SK-N-SH (cell line): ENCODE measurements around the gene GFOD2. TPM values are rescaled to one million over a fixed set of nuclear protein-coding genes. Genes with fewer than 3 reads are reported as not detected.

ENCODE experiments used
- CTCF ChIA-PET: fragments of 300-600, 350-600 bp; formaldehyde crosslinking; extraction: SDS; loops from one replicate; lab custom pipeline; 2021; lab: Yijun Ruan, JAX
- POLR2A ChIA-PET: fragments of 350-600 bp; sonication (Branson Sonifier 250); formaldehyde crosslinking; extraction: SDS; loops from one replicate; lab custom pipeline; 2020; ENCODE audit warnings: antibody characterized with exemption, inconsistent platforms; lab: Yijun Ruan, JAX
- DNase-seq: peaks from one replicate; pipeline ENCODE4 v3.0.0; 2012
- H2AFZ ChIP-seq: fragments of 200-600 bp; sonication (generic); 2 replicates; pipeline ENCODE4 v1.8.1; 2016; ENCODE audit warnings: antibody characterized with exemption, mild to moderate bottlenecking, low read depth
- H3F3A ChIP-seq: fragments of 200-600 bp; sonication (generic); replicated peaks from 2 replicates; pipeline ENCODE3; 2016; ENCODE audit warnings: antibody characterized with exemption, mild to moderate bottlenecking; ENCODE audit not compliant: insufficient read depth
- H3K27ac ChIP-seq, 2 experiments: fragments of 200-500 bp in 1 of 2; fragments of 200-600 bp in 1 of 2; sonication (Bioruptor generic) in 1 of 2; sonication (generic), shearing (Covaris generic) in 1 of 2; 2 replicates each; pipeline versions ENCODE4 v1.5.1 to v1.6.1; 2014 to 2016; ENCODE audit warnings: low read depth in 2 of 2, inconsistent platforms in 1 of 2, low read length in 1 of 2, mild to moderate bottlenecking in 1 of 2, mixed read lengths in 1 of 2
- H3K27me3 ChIP-seq: fragments of 200-600 bp; sonication (generic), shearing (Covaris generic); 2 replicates; pipeline ENCODE4 v1.6.1; 2016; ENCODE audit warnings: mixed run types; ENCODE audit not compliant: insufficient read depth
- H3K36me3 ChIP-seq, 2 experiments: fragments of 200-500 bp in 1 of 2; fragments of 200-600 bp in 1 of 2; sonication (Bioruptor generic) in 1 of 2; sonication (generic) in 1 of 2; replicated peaks in 1 of 2; 2 replicates each; pipeline versions ENCODE3 to v1.5.1; 2014 to 2016; ENCODE audit warnings: low read length in 1 of 2, mild to moderate bottlenecking in 1 of 2; ENCODE audit not compliant: insufficient read depth in 2 of 2, control insufficient read depth in 1 of 2
- H3K4me1 ChIP-seq, 2 experiments: fragments of 200-500 bp in 1 of 2; fragments of 200-600 bp in 1 of 2; sonication (Bioruptor generic) in 1 of 2; sonication (generic), shearing (Covaris generic) in 1 of 2; 2 replicates each; pipeline versions ENCODE4 v1.5.1 to v1.6.1; 2014 to 2016; ENCODE audit warnings: low read depth in 1 of 2, low read length in 1 of 2, mixed run types in 1 of 2; ENCODE audit not compliant: insufficient read depth in 2 of 2, control insufficient read depth in 1 of 2
- H3K4me2 ChIP-seq: fragments of 200-600 bp; sonication (generic), shearing (Covaris generic); 2 replicates; pipeline ENCODE4 v1.6.1; 2017; ENCODE audit warnings: mixed run types
- H3K4me3 ChIP-seq, 2 experiments: fragments of 200-500 bp in 1 of 2; fragments of 200-600 bp in 1 of 2; sonication (Bioruptor generic) in 1 of 2; sonication (generic), shearing (Covaris generic) in 1 of 2; 2 replicates each; pipeline versions ENCODE4 v1.5.1 to v1.8.1; 2014 to 2016; ENCODE audit warnings: low read depth in 2 of 2, inconsistent platforms in 1 of 2, low read length in 1 of 2, mild to moderate bottlenecking in 1 of 2, mixed read lengths in 1 of 2, moderate library complexity in 1 of 2
- H3K79me2 ChIP-seq: fragments of 200-600 bp; sonication (generic); 2 replicates; pipeline ENCODE4 v1.8.1; 2017; ENCODE audit warnings: mild to moderate bottlenecking; ENCODE audit not compliant: insufficient read depth
- H3K9ac ChIP-seq: fragments of 200-600 bp; sonication (generic); 2 replicates; pipeline ENCODE4 v1.6.1; 2017; ENCODE audit warnings: mixed run types
- H3K9me2 ChIP-seq: fragments of 200-600 bp; sonication (generic); 2 replicates; pipeline ENCODE4 v1.6.1; 2017; ENCODE audit warnings: mixed run types
- H3K9me3 ChIP-seq: fragments of 200-600 bp; sonication (generic); 2 replicates; pipeline ENCODE4 v1.6.1; 2017; ENCODE audit warnings: mixed run types, mild to moderate bottlenecking, moderate library complexity
- H4K20me1 ChIP-seq: fragments of 200-600 bp; sonication (generic); 2 replicates; pipeline ENCODE4 v1.6.1; 2017; ENCODE audit warnings: mild to moderate bottlenecking, mixed run types; ENCODE audit not compliant: insufficient read depth
- CTCF ChIP-seq: fragments of 200-600 bp; sonication (generic); IDR thresholded peaks from 2 replicates; pipeline ENCODE4 v1.6.1; 2017; ENCODE audit warnings: antibody characterized with exemption, mild to moderate bottlenecking, moderate library complexity
- ELF1 ChIP-seq: IDR thresholded peaks from 2 replicates; pipeline ENCODE4 v1.4.0; 2012
- EP300 ChIP-seq, 2 experiments: IDR thresholded peaks; 2 replicates each; pipeline versions ENCODE4 v1.4.0 to v1.6.1; 2012; ENCODE audit warnings: borderline replicate concordance in 1 of 2, low read depth in 1 of 2, low read length in 1 of 2
- FOSL2 ChIP-seq: IDR thresholded peaks from 2 replicates; pipeline ENCODE4 v1.4.0; 2012; ENCODE audit warnings: low read depth, mild to moderate bottlenecking, moderate library complexity, borderline replicate concordance
- FOXJ3 ChIP-seq: sonication (generic); formaldehyde crosslinking; IDR thresholded peaks from 2 replicates; pipeline ENCODE4 v1.5.1; 2020; ENCODE audit warnings: mild to moderate bottlenecking, missing genetic modification reagents
- JUND ChIP-seq: IDR thresholded peaks from 2 replicates; pipeline ENCODE4 v1.4.0; 2012
- MAX ChIP-seq: IDR thresholded peaks from 2 replicates; pipeline ENCODE4 v1.4.0; 2012; ENCODE audit warnings: low read depth
- MXI1 ChIP-seq: IDR thresholded peaks from 2 replicates; pipeline ENCODE4 v1.6.1; 2012; ENCODE audit warnings: mild to moderate bottlenecking, low read depth, low read length, improper control_type of control experiment
- PBX3 ChIP-seq: IDR thresholded peaks from 2 replicates; pipeline ENCODE4; 2012
- POLR2AphosphoS5 ChIP-seq: IDR thresholded peaks from 2 replicates; pipeline ENCODE4 v1.6.1; 2012; ENCODE audit warnings: low read depth, low read length
- RAD21 ChIP-seq: IDR thresholded peaks from 2 replicates; pipeline ENCODE4 v1.6.1; 2012; ENCODE audit warnings: mild to moderate bottlenecking, low read length
- RFX5 ChIP-seq: IDR thresholded peaks from 2 replicates; pipeline ENCODE4 v1.6.1; 2012; ENCODE audit warnings: mild to moderate bottlenecking, improper control_type of control experiment, low read length
- SMC3 ChIP-seq: IDR thresholded peaks from 2 replicates; pipeline ENCODE4 v1.6.1; 2012; ENCODE audit warnings: low read depth, low read length, improper control_type of control experiment
- TEAD4 ChIP-seq: IDR thresholded peaks from 2 replicates; pipeline ENCODE4 v1.4.0; 2012; ENCODE audit warnings: mild to moderate bottlenecking, borderline replicate concordance; ENCODE audit not compliant: insufficient read depth
- WGBS: methylation state at CpG from one replicate; pipeline ENCODE4 v1.1.6; 2017; ENCODE audit warnings: low lambda C conversion rate; 5-methylcytosine and 5-hydroxymethylcytosine counted together
- polyA plus RNA-seq, 3 experiments: library from polyadenylated mRNA; depleted of rRNA; stranded (reverse); fragments of >200 nt; gene quantifications; 2 replicates each; pipeline ENCODE4 v1.2.3, GENCODE V29; 2012

GFOD2 gene
- polyA plus RNA-seq, 1 of the 3 experiments (the other 2 are of a cell fraction), result 19.0 TPM

- TF ChIP-seq RFX5 (no peak), JUND (no peak), EP300 (IDR thresholded peaks at IDR 0.05; ENCODE audit: borderline replicate concordance in 1 of 2, low read depth in 1 of 2, low read length in 1 of 2) (no peak), PBX3 (no peak), TEAD4 (no peak), SMC3 (no peak; the same call in 1 of the 2 replicates), MXI1 (peak; percentile 84), MAX (no peak), CTCF (no peak), POLR2AphosphoS5 (peak; percentile 98), RAD21 (no peak)
Observed at GRCh38 chr16:67719048-67719777, at the start of gene GFOD2 (continued).

- Histone ChIP-seq H3K4me2 (no peak overlapping the region), H3K27ac (0 out of 4 replicates have a peak overlapping the region, but pooled peaks of 1 of the 2 experiments have one; percentile 25), H3K9me2 (no peaks in the 10 kb centered on the region), H3K36me3 (peaks cover 0 to 7% of the 10 kb centered on the region in 2 experiments), H3K9ac (no peak overlapping the region), H3K4me3 (no peak overlapping the region), H3K9me3 (no peaks in the 10 kb centered on the region), H4K20me1 (no peaks in the 10 kb centered on the region), H3F3A (no peaks in the 10 kb centered on the region), H3K79me2 (no peaks in the 10 kb centered on the region; the same call in 1 of the 2 replicates), H2AFZ (no peak overlapping the region), H3K27me3 (no peaks in the 10 kb centered on the region), H3K4me1 (peaks cover 0 to 3% of the 10 kb centered on the region in 2 experiments; a peak in 1 of 4 replicates)
- no peak for DNase-seq
- ChIA-PET CTCF (interaction anchor here (1.0 kb wide), 1 partner anchor 10 kb away, joined by 3 read pairs; no protein-coding TSS in a partner anchor), POLR2A (interaction anchor here (1.3 kb wide), 1 partner anchor 9 kb away, joined by 4 read pairs; no protein-coding TSS in a partner anchor)
- TF ChIP-seq JUND, result peak; percentile 53
- TF ChIP-seq FOXJ3, result no peak
- no peak for TF ChIP-seq TEAD4
- TF ChIP-seq FOSL2, result peak; percentile 80
- TF ChIP-seq EP300 (IDR thresholded peaks at IDR 0.05; ENCODE audit: borderline replicate concordance in 1 of 2, low read depth in 1 of 2, low read length in 1 of 2), result no peak
- no peak for TF ChIP-seq ELF1
- TF ChIP-seq MAX, result no peak
- WGBS, result 64% methylated on average over 7 of the region's 7 CpGs
Observed at GRCh38 chr16:67767953-67768352, 48.8 kb upstream of the GFOD2 start.
